Skin of body (tissue), 3 donors: ENCODE measurements around the gene SUN2. TPM values are rescaled to one million over a fixed set of nuclear protein-coding genes. Genes with fewer than 3 reads are reported as not detected.

Source experiments
- DNase-seq: peaks from one replicate; lab custom pipeline; 2025; lab: John Stamatoyannopoulos, UW
- small RNA-seq: library from RNA; depleted of rRNA; stranded (forward); fragments of <200 nt; gene quantifications from one replicate; pipeline ENCODE3, GENCODE V24; 2014; ENCODE audit warnings: low replicate concordance
- total RNA-seq: library from RNA; depleted of rRNA; stranded (reverse); fragments of >200 nt; gene quantifications from one replicate; pipeline ENCODE4 v1.2.3, GENCODE V29; 2014

SUN2 gene
- total RNA-seq, 1 donor from 2014 or later: 50.6 TPM

DNA sequence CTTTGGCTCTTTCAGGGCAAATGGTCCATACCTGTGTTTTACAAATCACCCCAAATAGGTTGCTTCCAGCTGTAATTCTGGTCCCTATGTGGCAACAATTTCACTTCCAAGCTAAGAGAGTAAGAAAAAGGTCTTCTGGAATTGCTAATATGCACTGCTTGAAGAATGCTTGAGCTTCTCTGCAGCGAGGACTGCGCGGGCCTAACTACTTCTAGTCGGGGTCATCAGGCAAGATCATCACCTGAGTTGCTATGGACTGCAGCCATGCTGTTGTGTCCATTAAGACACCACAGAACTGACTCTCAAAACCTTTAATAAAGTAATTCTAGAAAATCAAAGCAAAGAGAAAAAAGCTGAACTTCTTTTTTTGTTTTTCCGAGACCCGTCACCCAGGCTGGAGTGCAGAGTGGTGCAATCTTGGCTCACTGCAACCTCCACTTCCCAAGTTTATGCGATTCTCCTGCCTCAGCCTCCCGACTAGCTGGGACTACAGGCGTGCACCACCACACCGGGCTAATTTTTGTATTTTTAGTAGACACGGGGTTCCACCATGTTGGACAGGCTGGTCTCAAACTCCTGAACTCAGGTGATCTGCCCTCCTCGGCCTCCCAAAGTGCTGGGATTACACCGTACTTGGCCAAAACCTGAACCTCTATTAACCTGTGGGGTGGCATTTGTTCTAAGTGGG lies 57.2 kb downstream of the SUN2 start:
- DNase-seq: no peak

DNA sequence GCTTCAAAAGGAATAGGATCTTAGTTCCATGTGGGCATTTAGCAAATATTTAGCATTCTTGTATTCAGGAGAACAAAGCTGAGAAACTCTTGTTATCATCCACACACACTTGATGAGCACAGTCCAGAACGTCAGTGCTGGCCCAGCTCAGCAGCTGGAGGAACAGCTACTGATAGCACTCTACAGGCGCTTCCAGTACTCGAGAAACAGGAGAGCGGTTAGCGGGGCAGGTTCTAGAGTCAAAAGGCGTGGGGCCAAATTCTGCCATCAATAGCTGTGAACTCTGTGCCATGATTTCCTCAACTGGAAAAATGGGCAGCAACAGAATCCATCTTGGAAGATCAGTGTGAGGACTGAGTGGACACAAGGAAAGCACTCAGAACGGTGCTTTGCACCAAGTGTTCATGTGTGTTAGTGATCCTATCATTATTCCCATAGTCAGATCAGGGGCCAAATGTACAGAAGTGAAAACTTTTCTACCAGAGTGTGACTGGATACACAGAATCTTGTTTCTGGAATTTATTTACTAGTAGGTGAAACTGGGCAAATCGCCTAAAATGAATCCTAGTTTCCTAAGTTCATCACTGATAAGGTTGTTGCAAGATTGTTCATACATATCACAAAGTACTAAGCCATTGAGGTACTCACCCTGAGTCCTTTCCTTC lies 58.2 kb downstream of the SUN2 start:
- DNase-seq: no peak

- no peak for DNase-seq
Measured at GRCh38 chr22:38696606-38697424, 59.0 kb downstream of the SUN2 start.

DNA sequence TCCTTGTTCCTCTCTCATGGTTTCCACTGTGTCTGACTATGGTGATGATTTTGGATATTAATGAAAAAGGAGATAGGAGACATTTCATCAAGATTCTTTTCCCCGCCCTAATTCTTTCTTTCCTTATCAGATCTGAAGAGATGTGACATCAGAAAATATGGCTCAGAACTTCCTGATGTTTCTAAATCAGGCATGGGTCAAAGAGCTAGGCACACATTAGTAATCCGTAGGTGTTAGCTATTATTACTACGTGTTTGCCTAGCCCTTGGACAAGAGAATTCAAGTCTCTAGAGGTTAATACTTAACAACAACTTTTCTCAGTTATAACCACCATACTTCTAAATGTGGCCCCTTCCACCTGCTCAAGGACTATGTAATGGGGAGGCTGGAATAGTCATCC lies 60.9 kb downstream of the SUN2 start:
- DNase-seq: no peak

DNA sequence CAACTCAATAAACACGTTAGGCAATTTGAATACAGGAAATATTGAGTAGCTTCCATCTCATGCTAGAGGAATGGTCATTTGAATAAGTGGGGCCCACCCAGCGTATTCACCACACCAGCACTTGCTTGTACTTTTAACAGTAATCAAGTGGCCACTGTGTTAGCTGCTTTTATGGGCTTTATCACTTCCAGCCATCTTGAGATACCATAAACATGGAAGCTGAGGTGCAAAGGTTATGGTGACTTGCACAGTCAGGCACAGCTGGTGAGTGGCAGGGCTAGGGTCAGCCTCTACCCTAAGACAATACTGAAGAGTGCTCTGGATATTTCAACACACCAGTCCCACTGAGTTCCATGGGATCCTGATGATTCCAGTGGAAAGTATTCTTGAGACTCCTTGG lies 61.7 kb downstream of the SUN2 start:
- DNase-seq: no peak

DNA sequence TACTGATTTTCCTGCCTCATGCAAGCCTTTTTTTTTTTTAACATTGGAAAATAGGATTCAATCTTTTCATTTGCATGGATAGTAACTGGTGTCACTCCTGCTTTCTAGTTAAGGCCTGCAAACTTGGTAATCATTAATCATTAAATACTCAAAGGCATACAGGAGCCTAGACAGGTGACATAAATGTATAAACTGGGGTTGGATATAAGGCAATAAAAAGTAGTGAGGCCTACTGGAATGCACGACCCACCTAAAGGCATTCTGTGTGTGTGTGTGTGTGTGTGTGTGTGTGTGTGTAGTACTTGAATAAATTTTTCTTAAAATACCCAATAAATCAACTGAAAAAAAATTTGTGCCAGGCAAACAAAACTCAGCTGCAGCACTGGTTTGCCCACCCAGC lies 66.1 kb downstream of the SUN2 start:
- DNase-seq: no peak

DNA sequence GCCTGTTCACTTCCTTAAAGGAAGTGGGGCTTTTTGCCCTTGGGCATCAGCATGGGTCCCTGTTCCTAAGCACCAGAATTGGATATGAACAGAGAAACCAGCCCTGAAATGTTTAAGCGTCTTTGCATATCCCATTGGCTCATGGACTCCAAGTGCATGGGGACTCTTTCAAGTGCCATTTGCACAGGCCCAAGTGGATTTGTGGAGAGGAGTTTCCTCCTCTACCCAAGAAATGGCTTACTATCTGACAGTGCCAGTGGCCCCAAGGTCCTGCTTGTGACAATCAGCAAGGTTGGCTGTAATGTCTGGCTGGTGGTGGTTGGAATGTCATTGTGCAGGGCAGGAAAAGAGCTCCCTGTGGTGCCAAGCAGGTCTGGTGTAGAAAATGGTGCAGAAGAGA lies 70.0 kb downstream of the SUN2 start:
- DNase-seq: no peak

- no peak for DNase-seq
Measured at GRCh38 chr22:38684895-38685294, 70.9 kb downstream of the SUN2 start.

Small RNAs within 50 kb of the gene (small RNA-seq; reads per million reads assigned to genes)
- gene AL021707.8: not detected

Other genes starting within 250 kb of the SUN2 start
- 516 TPM for gene DDX17, start 249.7 kb downstream of the SUN2 start, total RNA-seq
- gene DMC1, start 185.8 kb downstream of the SUN2 start, total RNA-seq: 5.6 TPM
- gene FAM227A, start 99.6 kb downstream of the SUN2 start, total RNA-seq: 3.2 TPM
- gene CBY1, start 99.4 kb downstream of the SUN2 start, total RNA-seq: 18.0 TPM
- gene TOMM22, start 74.0 kb downstream of the SUN2 start, total RNA-seq: 33.5 TPM
- 35.5 TPM for gene JOSD1, start 55.1 kb downstream of the SUN2 start, total RNA-seq
- gene GTPBP1, start 50.1 kb downstream of the SUN2 start, total RNA-seq: 42.4 TPM
- gene DNAL4, start 38.1 kb upstream of the SUN2 start, total RNA-seq: 9.5 TPM
- gene NPTXR, start 88.0 kb upstream of the SUN2 start, total RNA-seq: 2.5 TPM
- gene CBX6, start 116.2 kb upstream of the SUN2 start, total RNA-seq: 18.0 TPM
- gene APOBEC3A, start 201.6 kb upstream of the SUN2 start, total RNA-seq: 12.6 TPM
- gene APOBEC3B, start 226.3 kb upstream of the SUN2 start, total RNA-seq: 3.1 TPM